Neural cell (in vitro differentiated cells): ENCODE measurements around the gene AKT1.

Source experiments
- EZH2 ChIP-seq: fragments of 200-600, 300-800 bp; shearing (Covaris generic), sonication (generic); IDR thresholded peaks from 2 replicates; pipeline ENCODE4 v1.6.1; 2014; ENCODE audit warnings: antibody characterized with exemption, low read length, borderline replicate concordance, mild to moderate bottlenecking; ENCODE audit not compliant: insufficient read depth, poor library complexity, severe bottlenecking
- MXI1 ChIP-seq: fragments of 450-650 bp; conservative IDR thresholded peaks from 2 replicates; pipeline ENCODE4 v1.6.1; 2014; ENCODE audit warnings: antibody characterized with exemption, mild to moderate bottlenecking; ENCODE audit not compliant: poor library complexity, severe bottlenecking
- POLR2AphosphoS5 ChIP-seq: IDR thresholded peaks from 2 replicates; pipeline ENCODE4 v1.6.1; 2012
- RAD21 ChIP-seq: fragments of 450-650 bp; conservative IDR thresholded peaks from 2 replicates; pipeline ENCODE4 v1.6.1; 2014; ENCODE audit warnings: antibody characterized with exemption, mild to moderate bottlenecking, moderate library complexity
- TAF1 ChIP-seq: IDR thresholded peaks from 2 replicates; pipeline ENCODE4 v1.6.1; 2012; ENCODE audit warnings: low read depth
- TF ChIP-seq, protein P1 (sequence below): fragments of 450-650 bp; IDR thresholded peaks from 2 replicates; pipeline ENCODE4 v1.5.1; 2014; ENCODE audit warnings: antibody characterized with exemption, mild to moderate bottlenecking, moderate library complexity; ENCODE audit not compliant: poor library complexity, severe bottlenecking
- TF ChIP-seq, protein P2 (sequence below): IDR thresholded peaks from 2 replicates; pipeline ENCODE4 v1.6.1; 2012; ENCODE audit warnings: borderline replicate concordance

DNA sequence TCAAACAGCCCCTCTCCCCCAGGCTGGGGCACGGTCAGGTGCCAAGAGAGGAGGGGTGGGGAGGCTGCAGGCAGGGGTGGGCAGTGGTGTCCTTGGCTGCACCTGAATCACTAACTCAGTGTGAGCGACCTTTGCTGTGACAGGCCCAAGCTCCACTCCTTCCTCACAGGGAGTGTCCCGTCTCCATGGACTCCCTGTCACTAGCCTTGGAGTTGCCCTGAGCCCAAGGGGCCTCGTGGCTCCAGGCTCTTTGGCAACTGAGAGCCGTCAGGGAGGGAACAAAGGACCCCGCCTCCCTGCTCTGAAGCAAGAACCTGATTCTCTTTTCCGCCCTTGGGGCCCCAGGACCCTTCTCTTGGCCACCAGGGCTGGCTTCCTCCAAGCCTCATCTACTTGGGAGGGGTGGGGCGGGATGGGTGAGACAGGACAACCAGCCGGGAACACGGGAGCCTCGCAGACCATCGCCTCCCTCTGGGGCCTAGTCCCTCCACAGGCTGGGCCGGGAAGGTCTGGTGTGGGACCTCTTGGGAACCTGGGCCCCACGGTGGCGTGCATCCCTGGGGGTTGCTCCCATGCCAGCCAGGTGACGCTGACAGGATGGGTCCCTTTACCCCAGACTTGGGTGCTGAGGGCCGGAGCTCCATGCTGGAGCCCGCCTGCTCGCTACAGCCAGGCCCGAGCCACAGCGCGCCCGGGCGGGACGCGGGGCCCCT, 72.5 kb downstream of the AKT1 start:
- TF ChIP-seq EZH2 (no peak), TAF1 (no peak), RAD21 (no peak), MXI1 (no peak), POLR2AphosphoS5 (no peak)
- TF ChIP-seq, protein P1, sequence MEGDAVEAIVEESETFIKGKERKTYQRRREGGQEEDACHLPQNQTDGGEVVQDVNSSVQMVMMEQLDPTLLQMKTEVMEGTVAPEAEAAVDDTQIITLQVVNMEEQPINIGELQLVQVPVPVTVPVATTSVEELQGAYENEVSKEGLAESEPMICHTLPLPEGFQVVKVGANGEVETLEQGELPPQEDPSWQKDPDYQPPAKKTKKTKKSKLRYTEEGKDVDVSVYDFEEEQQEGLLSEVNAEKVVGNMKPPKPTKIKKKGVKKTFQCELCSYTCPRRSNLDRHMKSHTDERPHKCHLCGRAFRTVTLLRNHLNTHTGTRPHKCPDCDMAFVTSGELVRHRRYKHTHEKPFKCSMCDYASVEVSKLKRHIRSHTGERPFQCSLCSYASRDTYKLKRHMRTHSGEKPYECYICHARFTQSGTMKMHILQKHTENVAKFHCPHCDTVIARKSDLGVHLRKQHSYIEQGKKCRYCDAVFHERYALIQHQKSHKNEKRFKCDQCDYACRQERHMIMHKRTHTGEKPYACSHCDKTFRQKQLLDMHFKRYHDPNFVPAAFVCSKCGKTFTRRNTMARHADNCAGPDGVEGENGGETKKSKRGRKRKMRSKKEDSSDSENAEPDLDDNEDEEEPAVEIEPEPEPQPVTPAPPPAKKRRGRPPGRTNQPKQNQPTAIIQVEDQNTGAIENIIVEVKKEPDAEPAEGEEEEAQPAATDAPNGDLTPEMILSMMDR = no peak
- TF ChIP-seq, protein P2, sequence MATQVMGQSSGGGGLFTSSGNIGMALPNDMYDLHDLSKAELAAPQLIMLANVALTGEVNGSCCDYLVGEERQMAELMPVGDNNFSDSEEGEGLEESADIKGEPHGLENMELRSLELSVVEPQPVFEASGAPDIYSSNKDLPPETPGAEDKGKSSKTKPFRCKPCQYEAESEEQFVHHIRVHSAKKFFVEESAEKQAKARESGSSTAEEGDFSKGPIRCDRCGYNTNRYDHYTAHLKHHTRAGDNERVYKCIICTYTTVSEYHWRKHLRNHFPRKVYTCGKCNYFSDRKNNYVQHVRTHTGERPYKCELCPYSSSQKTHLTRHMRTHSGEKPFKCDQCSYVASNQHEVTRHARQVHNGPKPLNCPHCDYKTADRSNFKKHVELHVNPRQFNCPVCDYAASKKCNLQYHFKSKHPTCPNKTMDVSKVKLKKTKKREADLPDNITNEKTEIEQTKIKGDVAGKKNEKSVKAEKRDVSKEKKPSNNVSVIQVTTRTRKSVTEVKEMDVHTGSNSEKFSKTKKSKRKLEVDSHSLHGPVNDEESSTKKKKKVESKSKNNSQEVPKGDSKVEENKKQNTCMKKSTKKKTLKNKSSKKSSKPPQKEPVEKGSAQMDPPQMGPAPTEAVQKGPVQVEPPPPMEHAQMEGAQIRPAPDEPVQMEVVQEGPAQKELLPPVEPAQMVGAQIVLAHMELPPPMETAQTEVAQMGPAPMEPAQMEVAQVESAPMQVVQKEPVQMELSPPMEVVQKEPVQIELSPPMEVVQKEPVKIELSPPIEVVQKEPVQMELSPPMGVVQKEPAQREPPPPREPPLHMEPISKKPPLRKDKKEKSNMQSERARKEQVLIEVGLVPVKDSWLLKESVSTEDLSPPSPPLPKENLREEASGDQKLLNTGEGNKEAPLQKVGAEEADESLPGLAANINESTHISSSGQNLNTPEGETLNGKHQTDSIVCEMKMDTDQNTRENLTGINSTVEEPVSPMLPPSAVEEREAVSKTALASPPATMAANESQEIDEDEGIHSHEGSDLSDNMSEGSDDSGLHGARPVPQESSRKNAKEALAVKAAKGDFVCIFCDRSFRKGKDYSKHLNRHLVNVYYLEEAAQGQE = no peak
